ENCODE data around the gene TUBGCP3.
"Not testable (repeated sequence)": the region's sequence is repeated elsewhere in the genome, so short reads cannot be mapped to it uniquely, and the experiment has no call there.

Gene TUBGCP3

DNA sequence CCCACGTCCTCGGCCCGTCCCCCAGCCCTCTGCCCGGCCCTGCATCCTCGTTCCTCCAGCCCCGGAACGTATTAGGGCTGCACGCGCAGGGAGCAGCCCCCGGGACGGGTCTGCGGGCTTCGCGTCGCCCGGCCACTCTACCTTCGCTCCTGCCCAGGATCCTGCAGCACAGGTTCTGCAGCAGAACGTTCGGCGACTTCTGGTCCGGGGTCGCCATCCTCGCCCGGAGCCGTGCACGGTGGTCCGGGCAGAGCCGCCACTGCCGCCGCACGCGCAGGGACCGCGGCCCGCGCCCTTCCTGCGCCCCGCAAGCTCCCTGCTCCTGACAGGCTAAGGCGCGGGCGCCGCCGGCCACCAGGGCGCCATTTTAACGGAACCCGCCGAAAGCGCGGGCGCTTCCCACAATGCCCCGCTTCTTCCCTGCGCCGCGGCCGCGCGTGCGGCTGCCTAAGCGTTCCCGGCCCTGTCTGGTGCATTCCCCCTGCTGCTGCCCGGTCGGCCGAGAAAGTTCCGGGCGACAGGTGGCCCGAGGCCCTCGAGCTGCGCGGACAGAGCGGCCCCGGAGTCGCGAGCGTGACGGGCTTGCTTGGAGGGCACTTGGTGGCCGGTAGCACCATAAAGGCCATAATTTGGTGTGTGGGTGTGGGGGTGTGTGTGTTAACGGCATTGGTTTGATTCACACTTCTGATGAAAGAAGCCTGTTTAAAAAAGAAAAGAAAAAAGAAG is at the start of gene TUBGCP3:
Gene TUBGCP3, minus strand, starts transcription at position 390 of the 726 bp plus-strand sequence. Its CDS starts 173 bp downstream, at position 217.
- peak; percentile 60 for DNase-seq (ENCODE audit: low read depth, low spot score)

DNA sequence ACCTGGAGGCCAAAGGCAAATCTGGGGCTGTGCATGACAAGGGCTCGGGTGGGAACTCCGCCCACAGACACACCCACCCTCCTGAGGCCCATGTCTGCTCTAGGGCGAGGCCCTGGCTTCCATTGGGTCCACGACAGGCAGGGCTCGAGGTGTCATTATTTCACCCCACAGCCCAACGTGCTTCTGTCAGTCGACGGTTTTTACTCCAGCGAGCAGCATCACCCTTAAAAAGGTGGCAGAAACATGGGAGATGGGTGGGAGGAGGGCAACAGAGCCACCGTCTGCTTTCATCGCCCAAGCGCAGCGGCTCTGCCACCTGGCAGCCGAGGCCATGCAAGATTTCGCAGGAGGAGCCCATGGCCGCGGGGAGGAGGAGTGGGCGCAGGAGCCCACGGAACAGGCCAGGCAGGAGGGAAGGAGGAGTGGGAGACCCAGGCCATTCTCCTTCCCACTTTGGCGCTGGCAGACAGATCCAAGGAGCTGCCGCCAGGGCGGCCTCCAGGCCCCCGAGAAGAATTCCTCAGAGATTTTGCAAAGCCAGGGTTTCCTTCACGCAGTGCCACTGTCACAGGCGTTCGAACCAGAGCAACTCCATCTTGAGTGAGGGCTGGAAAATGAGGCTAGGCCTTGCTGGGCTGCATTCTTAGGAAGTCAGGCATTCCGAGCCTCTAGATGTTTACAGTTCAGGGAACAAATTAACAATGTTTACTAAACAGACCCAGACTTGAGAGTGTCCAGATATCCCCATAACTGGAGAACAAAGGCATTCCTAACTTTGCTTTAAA is 49.3 kb upstream of the TUBGCP3 start:
- no peak for DNase-seq (ENCODE audit: low read depth, low spot score)

DNA sequence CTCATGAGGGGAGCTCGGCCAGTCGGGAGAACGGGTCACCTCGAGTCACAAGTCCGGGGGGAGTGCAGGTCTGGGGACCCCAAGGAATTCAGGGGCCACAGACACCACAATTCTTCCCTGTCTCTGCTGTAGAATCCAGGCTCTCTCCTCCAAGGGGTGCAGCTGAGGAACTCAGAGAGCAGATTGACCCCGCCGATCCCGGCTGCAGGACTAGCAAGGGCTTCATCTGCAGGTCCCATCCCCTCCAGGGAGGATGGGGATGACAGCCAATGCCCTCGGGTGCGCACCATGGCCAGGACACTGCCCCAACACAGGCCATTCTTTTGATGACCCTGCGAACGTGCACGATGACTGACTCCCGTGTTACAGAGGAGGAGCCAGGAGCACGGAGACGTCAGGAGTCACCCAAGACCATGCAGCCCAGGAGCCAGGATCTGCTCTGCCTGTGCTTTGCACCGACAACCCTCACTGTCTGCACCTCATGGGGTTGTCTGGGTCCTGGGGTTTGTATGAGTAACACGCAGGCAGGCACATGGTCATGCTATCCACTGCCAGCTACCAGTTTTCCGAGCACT is 48.5 kb upstream of the TUBGCP3 start:
- DNase-seq (ENCODE audit: low read depth, low spot score) = no peak

DNA sequence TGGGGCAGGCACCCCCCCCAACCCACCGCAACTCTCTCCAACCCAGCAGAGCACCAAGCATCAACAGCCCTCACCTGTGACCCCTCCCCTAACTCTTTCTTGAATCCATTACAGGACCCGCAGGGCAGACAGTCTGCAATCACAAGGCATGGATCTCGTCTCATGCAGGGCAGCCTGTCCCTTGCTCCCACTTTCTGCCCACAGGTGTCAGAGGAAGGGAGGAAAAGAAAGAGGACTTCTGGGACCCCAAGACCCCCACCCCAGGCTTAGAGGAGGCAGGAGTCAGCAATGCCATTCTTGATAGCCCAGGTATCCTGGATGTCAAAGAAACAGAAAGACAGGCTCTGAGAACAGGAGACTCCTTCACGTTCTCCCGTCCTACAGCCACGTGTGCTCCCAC is 47.4 kb upstream of the TUBGCP3 start:
- DNase-seq (ENCODE audit: low read depth, low spot score) = no peak

GRCh38 chr13:112634102-112634501 is 46.1 kb upstream of the TUBGCP3 start:
- DNase-seq (ENCODE audit: low read depth, low spot score) = no peak

- not testable (repeated sequence) for DNase-seq (ENCODE audit: low read depth, low spot score)
Measured at GRCh38 chr13:112630226-112630625, 42.3 kb upstream of the TUBGCP3 start.

DNA sequence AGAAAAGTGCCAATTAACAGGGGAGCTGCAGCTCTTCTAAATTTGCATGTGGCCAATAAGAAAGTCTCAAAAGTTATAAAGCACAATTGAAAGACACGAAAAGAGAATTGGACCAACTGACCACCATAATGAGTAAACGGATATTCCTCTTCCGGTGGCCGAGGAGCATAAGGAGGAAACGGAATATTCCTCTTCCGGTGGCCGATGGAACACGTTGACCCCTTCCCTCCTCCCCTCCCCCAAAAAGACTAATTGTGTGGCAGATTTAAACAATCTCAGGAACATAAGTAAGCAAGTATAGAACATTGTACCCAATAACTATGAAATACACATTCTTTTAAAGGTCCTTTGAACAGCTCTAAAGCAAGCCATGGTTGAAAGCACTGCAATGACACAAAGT is 41.2 kb upstream of the TUBGCP3 start:
- DNase-seq (ENCODE audit: low read depth, low spot score) = no peak

DNA sequence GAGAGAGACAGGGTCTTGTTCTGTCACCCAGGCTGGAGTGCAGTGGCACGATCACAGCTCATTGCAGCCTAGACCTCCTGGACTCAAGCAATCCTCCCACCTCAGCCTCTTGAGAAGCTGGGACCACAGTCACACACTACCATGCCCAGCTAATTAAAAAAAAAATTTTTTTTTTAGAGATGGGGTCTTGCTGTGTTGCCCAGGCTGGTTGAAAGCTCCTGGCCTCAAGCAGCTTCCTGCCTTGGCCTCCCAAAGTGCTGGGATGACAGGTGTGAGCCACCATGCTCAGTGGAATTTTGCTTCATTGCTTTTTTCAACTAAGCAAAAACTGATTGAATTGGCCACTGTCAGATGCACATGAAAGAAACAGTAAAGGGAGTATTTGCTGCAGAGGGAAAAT is 39.7 kb upstream of the TUBGCP3 start:
- DNase-seq (ENCODE audit: low read depth, low spot score) = not testable (repeated sequence)

DNA sequence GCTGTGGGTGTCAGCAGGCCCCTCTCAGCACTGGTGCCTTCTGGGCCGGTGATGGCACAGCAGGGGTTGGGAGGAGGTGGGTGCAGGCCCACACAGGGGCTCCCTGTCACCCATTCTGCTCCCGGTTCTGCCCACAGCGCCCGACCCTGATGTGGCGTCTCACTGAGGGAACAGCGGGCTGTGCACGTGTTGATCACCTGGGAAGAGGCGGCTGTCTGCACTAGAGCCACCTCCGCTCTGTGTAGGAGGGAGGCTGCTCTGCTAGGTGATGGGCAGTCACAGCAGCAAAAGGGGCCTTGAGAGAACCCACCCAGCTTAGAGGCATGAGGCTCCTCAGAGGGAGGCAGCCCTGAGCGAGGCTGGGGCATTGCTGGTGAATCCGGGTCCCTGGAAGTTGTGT is 39.2 kb upstream of the TUBGCP3 start:
- no peak for DNase-seq (ENCODE audit: low read depth, low spot score)

DNA sequence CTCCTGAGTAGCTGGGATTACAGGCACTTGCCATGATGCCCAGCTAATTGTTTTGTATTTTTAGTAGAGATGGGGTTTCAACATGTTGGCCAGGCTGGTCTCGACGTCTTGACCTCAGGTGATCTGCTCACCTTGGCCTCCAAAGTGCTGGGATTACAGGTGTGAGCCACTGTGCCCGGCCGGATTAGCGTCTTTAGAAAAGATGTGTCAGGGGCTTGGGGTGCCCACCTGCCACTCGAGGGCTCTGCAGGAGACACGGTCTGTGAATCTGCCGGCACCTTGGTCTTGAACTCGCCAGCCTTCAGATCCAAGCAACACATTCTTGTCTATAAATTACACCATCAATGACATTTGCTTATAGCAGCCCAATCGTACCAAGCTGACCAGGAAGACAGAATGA is 38.8 kb upstream of the TUBGCP3 start:
- DNase-seq (ENCODE audit: low read depth, low spot score) = no peak

- no peak for DNase-seq (ENCODE audit: low read depth, low spot score)
Measured at GRCh38 chr13:112626124-112626523, 38.2 kb upstream of the TUBGCP3 start.

DNA sequence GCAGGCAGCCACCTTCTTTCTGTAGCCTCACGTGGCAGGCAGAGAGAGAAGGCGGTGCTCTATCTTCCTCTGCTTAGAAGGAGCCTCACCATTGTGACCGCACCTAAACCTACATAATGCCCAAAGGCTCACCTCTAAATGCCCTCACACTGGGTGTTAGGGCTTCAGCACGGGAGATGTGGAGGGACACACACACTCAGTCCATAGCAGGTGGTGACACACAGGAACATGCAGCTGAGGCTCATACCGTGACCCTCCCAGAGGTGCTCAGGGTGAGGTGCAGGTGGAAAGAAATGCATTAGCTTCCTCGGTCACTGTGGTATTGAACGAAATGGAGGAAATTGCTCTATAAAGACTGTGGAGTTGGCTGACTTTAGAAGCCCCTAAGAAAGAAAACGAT is 37.7 kb upstream of the TUBGCP3 start:
- DNase-seq (ENCODE audit: low read depth, low spot score) = no peak

DNA sequence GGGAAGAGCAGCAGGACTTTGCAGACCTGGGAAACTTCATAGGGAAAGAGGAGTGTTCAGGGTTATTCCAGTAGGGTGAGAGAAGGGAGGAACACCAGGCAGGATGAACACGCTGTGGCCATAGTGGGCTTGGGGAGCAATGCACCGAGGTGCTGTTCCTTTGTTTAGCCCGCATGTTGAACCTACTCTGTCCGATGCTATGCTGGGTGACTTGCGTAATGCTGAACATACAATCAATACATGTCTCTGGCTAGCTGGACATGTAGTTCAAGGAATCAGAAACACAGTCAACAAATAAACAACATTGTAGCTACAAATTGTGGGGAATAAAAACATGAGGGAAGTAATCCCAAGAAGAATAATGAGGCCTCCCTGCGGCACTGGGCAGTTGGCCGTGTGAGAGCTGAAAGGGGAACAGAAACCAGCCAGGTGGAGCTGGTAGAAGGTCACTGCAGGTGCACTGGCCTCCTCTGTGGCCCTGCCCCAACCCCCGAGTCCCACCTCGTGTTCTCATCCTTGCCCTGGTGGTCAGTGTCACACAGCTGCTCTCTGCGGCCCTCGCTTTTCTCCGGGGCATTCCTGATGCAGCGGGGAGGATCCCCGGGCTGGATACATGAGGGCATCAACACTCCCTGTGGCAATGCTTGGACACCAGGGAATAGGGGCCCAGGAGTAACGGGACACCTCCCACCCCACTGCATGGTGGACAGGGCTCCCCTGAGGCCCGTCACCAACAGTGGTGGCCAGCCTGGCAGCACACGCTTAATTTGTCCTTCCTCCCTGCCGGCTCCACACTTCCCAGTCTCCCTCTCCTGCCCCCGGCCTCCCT is 36.9 kb upstream of the TUBGCP3 start:
- no peak for DNase-seq (ENCODE audit: low read depth, low spot score)

DNA sequence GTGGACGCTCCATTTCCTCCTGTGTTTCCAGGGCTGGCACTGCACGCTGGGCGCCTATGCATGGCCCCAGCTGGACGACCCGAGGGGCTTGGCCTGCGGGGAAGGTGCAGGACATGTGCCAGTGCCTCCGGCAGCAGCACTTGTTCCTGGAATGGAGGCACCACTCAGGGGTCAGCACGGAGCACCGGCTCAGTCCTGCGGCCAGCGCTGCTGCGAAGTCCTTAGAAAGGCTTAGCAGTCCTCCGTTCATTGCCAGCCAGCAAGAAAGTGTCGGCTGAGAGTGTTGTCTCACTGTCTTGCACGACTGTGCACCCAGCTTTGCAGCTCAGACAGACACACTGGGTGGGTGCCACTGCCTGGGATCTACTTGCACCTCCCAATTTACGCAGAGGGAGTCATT is 36.1 kb upstream of the TUBGCP3 start:
- no peak for DNase-seq (ENCODE audit: low read depth, low spot score)

DNA sequence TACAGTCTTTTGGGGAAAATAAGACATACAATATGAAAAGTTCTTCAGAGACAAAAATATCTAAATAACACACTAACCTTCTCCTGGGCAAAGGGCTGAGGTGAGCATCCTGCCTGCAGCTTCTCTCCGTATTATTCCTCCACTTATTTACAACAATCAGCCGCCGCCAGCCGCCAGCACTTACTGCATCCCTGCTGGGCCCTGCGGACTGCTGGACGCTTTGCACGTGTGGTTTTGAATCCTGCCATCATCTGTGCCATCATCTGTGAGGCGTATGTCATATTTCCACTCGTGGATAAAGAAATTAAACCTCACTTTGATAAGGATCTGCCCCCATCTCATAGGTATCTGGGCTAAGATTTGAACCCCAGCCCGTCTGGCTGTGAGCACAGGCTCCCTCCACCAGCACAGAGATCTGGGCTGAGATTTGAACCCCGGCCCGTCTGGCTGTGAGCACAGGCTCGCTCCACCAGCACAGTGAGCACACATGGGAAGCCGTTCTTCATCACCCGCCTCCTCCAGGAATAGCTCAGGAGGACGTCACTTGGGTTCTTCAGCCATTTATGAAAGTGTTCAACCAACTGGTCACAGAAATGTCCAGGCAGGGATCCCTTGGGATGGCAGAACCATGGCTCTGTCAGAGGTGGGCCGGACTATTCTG is 35.2 kb upstream of the TUBGCP3 start:
- no peak for DNase-seq (ENCODE audit: low read depth, low spot score)

- DNase-seq (ENCODE audit: low read depth, low spot score) = no peak
Measured at GRCh38 chr13:112622375-112622774, 34.4 kb upstream of the TUBGCP3 start.

GRCh38 chr13:112619730-112620631 is 32.0 kb upstream of the TUBGCP3 start:
- DNase-seq (ENCODE audit: low read depth, low spot score) = no peak

GRCh38 chr13:112618501-112618900 is 30.5 kb upstream of the TUBGCP3 start:
- no peak for DNase-seq (ENCODE audit: low read depth, low spot score)

- no peak for DNase-seq (ENCODE audit: low read depth, low spot score)
Measured at GRCh38 chr13:112617754-112618375, 29.9 kb upstream of the TUBGCP3 start.

Measured in activated naive CD8-positive, alpha-beta T cell treated with anti-CD3 and anti-CD28 coated beads, Interleukin-2, amount 50 U/mL, for 16 hours (primary cell).